HG02798 (cell line): ENCODE results near the gene C16orf95.

Experiments
- ATAC-seq: cut with Tn5 transposase; IDR thresholded peaks from one replicate; pipeline ENCODE4 v1.9.1; 2021; ENCODE audit warnings: mild to moderate bottlenecking; ENCODE audit not compliant: unreplicated experiment, poor library complexity

C16orf95 gene

DNA sequence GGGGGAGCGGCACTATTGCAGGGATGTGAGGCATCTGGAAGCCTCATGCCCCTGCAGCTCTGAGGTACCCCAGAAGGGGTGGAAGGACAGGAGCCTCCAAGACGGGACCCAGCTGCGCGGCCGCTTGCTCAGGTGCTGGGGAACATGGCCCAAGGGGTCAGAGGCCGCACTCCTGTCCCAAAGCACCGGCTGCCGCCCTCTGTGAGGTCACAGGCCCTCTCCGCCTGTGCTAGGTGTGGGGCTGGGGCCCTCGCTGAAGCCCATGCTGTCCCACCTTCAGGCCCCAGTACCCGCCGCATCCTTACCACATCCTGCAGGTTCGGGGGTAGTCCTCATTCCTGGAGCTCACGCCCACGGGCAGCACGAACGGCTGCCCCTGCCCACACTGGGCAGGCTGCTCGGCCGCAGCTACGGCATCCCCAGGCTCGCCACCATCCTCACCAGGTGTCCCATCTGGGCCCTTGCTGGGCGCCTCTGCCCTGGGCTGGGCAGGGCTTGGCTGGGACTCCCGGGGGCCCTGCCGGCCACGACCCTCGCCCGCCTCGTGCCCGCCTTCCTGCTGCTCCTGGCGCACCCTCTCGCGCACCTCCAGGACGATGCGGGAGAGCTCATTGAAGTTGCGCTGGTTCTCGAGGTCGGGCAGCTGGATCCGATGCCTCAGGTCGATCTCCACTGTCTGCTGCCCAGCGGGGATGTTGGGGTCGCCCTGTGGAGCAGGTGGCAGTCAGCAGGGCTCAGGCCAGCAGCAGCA, 16.6 kb upstream of the C16orf95 start:
- no peak for ATAC-seq

DNA sequence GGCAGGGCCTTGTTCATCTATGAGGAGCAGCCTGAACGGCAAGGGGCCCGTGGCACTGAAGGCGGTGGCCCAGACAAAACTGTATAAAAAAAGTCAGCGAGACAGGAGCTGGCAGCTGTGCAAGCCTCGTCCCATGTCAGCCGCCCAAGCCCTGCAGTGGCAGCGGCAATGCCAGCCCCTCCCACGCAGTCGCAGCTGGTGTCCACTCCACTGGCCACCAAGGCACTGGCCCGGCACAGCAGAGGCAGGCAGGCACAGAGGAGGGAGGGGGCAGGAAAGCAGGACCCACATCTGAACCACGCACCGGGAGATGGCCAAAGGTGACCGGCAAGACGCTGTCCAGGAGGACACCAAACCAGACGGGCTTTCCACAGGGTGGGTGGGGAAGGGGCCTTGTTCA, 15.9 kb upstream of the C16orf95 start:
- no peak for ATAC-seq

GRCh38 chr16:87332150-87332549, 15.0 kb upstream of the C16orf95 start:
- ATAC-seq = no peak

DNA sequence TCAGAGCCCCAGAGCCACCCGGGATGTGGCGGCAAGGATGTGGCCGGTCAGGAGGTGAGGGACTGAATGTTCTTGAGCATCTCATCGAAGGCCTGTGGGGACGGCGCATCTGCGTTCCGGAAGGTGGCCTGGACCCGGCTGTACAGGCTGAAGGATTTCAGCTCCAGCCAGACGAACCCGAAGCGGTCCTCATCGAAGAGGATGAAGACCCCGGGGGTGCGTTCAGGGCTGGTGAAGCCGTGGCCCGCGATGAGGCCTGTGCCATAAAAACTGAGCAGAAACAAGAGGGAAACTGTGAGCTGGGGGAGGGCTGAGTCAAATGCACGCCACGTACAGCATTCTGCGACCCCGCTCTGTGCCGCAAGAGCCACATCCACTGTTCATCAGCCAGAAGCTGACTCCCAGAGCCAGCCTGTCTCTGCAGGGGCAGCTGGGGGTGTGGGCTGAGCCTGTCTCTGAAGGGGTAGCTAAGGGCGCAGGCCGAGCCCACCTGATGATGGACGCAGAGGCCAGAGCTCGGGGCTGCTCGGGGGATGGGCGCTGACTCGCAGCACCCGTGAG, 14.1 kb upstream of the C16orf95 start:
- ATAC-seq = no peak

DNA sequence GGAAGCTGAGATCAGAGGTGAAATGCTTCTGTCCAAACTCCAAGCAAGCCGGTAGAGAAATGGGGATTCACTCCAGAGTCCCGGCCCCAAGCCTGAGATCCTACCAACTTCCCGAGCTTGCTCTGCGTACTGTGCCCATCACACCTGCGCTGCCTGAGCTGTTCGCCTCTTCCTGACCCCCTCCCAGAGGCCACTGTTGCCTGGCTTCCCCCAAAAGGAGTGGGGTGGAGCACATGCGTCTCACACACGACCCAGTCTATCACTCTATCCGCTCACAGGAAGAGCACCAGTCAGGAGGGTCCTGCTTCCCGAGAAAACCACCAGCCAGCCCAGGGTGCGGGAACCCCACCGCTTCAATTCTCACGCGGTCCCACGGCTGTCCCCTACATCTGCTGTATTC, 13.5 kb upstream of the C16orf95 start:
- no peak for ATAC-seq

DNA sequence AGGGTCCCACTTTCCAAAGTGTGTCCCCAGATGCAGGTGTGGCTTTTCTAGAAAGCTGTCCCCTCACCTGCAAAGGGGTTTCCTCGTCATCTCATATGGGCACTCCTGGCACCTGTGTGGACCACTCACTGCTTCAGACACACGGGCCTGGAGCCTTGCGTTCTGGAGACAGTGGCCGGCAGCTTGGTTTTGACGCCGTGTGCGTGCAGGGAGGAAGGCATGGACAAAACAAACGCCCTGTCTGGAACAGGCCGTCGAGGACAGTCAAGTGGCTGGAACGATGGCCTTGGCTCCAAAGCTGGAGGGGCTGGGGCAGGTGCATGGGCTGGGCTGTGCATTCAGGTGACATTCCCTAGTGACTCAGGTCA, 13.0 kb upstream of the C16orf95 start:
- ATAC-seq = no peak

DNA sequence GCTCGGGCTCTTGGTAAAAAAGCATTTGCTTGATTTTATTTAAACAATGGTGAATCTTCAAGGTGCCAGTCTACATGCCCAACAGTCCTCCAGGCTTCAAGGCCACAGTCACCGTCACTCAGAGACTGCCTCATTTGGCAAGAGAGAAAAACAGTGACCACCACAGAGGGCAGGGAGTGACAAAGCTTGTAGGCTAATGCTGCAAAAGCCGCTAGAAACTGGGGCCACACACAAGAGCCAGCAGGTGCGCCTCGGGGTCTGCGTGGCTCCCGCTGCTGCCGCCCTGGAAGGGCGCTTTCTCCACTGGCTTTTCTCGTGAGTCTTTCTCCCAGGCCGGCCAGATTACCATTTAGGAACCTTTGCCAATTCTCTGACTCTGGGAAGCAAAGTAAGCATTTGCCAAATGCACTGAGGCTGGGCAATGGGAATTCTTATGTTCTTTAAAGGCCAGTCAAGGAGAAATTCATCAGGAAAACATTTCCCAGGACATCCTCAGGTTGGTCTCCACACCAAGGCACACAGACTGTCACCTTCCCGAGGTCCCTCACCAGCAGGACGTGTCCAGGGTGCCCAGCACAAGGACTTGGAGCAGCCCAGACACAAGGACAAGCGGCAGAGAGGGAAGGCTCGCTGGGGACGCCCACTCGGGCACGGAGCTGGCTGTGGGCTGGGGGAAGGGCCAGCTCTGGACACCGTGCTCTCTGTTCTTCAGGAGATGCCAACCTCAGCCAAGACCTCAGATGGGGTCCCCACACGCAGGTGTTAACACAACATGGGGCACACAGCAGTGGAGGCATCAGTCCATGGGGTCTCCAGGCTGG, 12.5 kb upstream of the C16orf95 start:
- ATAC-seq = no peak

- ATAC-seq = no peak
Measured at GRCh38 chr16:87328846-87329245, 11.7 kb upstream of the C16orf95 start.

GRCh38 chr16:87327798-87328495, 10.8 kb upstream of the C16orf95 start:
- no peak for ATAC-seq

DNA sequence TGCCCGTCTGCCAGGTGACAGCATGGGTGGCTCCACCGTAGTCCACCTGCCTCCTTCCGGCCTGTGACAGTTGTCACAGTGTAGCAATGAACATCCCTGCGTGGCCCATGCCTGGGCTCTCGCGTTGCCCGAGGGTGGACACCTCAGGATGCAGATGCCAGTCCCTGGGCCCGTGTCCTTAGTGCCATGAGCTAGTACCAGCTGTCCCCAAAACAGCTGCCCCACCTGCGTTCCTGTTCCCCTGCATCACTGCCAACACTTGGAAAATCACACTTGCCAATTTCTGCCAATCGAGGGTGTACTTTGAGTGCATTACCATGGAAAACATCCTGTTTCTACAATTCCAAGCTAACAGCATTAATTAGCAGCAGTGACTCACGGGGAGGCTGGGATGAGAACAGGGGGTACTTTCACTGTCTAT, 9.0 kb upstream of the C16orf95 start:
- ATAC-seq = no peak

DNA sequence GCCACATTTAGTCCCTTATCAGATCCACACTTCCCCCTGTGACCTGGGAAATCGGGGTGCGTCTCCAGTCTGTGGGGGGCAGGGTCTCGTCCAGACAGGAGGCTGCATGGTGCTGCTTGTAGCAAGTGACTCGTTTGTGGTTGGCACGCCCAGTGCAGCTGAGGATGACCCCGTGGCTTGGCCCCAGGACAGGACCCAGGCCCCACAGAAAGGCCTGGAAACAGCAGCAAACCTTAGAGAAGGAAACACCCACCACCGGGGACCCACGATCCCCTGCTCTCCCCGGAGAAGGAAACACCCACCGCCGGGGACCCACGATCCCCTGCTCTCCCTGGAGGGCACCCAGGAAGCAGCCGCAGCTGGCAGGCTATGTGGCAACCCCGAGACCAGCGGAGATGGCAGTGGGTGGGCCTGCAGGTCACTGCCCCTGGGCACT, 8.2 kb upstream of the C16orf95 start:
- ATAC-seq = no peak

GRCh38 chr16:87324411-87325275, 7.5 kb upstream of the C16orf95 start:
- peak; percentile 45 for ATAC-seq

DNA sequence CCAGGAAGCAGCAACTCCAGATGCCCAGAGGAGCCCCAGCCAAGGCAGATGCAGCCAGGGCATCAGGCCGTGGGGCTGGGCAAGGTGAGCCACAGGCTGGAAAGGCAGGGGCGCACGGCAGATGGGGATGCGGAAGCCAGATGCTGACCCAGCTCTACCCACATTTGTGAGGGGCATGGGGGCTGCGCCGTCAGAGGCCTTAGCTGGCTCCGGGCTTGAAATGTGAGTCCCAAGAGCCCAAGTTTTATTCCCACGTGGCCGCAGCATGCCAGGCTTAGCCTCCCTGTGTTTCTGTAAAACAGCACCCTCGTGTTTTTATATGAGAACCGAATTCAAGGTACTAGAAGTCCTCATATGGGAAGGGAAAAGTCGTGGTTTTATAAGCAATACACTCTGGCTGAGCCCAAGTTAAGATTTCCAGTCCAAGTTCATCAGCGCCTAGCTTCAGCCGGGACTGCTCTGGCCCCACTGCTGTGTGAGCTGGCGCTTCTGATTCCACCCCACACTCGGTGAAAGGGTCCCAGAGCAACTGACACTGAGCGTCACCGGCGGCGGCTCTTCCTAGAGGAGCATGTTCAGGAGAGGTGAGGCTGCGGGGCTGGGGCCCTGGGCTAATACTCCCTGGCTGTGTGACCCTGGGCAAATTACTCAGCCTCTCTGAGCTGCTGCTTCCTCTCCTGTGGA, 6.7 kb upstream of the C16orf95 start:
- ATAC-seq = no peak

DNA sequence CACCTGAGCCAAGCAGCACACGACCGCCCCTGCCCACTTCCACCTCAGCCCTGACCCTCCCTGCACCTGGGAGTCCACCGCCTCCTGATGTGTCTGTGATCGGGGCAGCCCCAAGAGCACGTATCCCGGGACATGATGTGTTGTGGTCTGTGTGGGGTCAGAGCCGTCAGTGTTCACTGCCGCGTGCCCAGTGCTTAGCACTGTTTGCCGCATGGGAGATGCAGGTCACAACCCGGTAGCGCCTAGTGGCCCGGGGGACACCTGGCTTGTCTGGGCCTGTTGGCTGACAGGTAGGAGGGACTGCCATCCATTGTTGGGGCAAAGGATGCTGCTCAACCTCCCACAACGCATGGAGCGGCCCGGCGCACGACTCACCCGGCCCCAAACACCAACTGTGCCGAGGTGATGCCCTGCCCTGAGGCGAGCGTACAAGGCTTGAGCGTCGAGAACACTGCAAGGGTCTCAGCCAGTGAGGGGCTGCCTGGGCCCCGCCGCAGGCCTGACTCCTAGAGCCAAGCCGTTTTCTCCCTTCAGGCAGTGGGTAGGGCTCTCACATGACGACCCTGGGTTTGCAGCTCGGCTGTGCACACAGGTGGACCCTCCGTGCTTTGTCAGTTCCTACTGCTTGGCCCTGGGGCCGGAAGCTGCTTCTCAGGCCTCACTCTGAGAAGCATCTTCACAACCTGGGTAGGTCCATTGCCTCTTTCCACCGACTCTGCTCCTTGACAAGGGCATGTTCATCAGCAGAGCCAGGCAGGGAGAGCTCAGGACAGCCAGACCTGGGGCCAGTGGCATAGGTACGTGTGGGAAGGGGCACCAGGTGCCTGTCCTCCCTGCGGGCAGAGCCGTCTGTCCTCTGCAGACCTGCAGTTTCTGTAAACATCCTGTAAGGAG, 5.9 kb upstream of the C16orf95 start:
- ATAC-seq = no peak

DNA sequence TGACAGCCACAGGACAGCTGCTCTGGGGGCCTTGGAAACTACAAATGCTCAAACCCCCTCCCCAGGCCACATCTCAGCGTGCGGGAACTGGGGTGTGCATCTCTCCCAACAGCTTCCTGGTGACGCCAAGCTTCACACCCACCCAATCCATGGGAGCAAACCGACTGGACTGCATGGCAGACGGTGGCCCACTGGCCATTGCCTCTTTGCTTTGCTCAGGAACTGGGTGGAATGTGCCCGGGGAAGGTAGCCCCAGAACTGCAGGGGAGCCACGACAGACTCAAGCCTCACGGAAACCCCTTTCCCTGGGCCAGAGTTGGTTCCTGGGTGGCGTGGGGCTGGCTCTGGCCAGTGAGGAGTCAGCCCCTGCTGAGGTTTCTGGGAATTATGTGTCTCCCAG, 5.2 kb upstream of the C16orf95 start:
- ATAC-seq = no peak

- no peak for ATAC-seq
Measured at GRCh38 chr16:87321336-87322107, 4.3 kb upstream of the C16orf95 start.

DNA sequence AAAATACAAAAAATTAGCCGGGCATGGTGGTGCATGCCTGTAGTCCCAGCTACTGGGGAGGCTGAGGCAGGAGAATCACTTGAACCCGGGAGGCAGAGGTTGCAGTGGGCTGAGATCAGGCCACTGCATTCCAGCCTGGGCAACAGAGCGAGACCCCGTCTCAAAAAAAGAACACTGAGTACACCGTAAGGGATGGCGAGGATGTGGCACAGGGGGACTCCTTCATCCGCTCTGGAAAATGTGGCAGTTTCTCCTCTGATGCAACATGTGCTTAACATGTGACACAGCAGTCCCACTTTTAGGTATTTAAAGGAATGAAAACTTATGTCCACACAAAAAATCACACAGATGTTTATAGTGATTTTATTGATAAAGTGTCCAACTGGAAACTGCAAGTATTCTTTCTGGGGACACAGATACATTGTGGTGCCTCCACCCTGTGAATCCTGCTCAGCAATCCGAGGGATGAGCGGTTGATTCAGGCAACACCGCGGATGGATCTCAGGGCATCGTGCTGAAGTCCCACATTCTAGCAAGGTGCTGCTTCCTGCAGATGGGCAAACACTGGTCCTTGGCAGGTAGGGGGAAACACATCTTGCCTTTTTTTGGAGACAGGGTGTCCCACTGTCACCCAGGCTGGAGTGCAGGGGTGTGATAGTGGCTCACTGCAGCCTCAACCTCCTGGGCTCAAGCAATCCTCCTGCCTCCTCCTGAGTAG, 3.5 kb upstream of the C16orf95 start:
- no peak for ATAC-seq
